ENCODE results near the gene NPAS1. TPM values are rescaled to one million over a fixed set of nuclear protein-coding genes. Genes with fewer than 3 reads are reported as not detected.

Gene NPAS1
- polyA plus RNA-seq, 3 donors, result not detected

GRCh38 chr19:47068876-47069406, 49.3 kb downstream of the NPAS1 start:
- no peaks in the 10 kb centered on the region for H3K4me1 ChIP-seq (ENCODE audit: control insufficient read depth in 1 of 2, insufficient read depth in 2 of 2, low read length in 2 of 2)
- WGBS (ENCODE audit: insufficient coverage), result 95% methylated on average over 14 of the region's 18 CpGs
- TF ChIP-seq CTCF (IDR thresholded peaks at IDR 0.05), result no peak
- Mint-ChIP-seq H3K9me3 (no peaks in the 10 kb centered on the region), H3K4me1 (no peaks in the 10 kb centered on the region), H3K27me3 (ENCODE audit: low read depth in 3 of 3) (peaks cover 0 to 2% (median 0%) of the 10 kb centered on the region in 3 donors), H3K27ac (peak overlapping the region in 1 of 7 donors; percentile 38), H3K36me3 (peaks cover 65 to 97% of the 10 kb centered on the region in 2 donors), H3K4me3 (no peak overlapping the region)
- H4K20me1 ChIP-seq (ENCODE audit: insufficient read depth, low read length), result peaks cover 67% of the 10 kb centered on the region
- H3K79me2 ChIP-seq (ENCODE audit: insufficient read depth, low read length), result peaks cover 9% of the 10 kb centered on the region
- H3K9ac ChIP-seq (ENCODE audit: insufficient read depth, low read length, poor library complexity, severe bottlenecking), result no peak overlapping the region
- H3K4me2 ChIP-seq (replicated peaks; ENCODE audit: extremely low read depth, low read length, poor library complexity, severe bottlenecking), result no peak overlapping the region
- no peak for DNase-seq
- H3K9me3 ChIP-seq (replicated peaks in 1 of 2; ENCODE audit: control insufficient read depth in 1 of 2, insufficient read depth in 1 of 2, low read length in 2 of 2), result no peaks in the 10 kb centered on the region
- H2AFZ ChIP-seq (ENCODE audit: insufficient read depth, low read depth, low read length, poor library complexity, severe bottlenecking), result no peak overlapping the region
- intact Hi-C loops (cut with micrococcal nuclease), result no loop called here
- H3K4me3 ChIP-seq (replicated peaks in 1 of 3; ENCODE audit: low read depth in 2 of 3, low read length in 3 of 3), result no peak overlapping the region
- no peaks in the 10 kb centered on the region for H3K27me3 ChIP-seq (ENCODE audit: control insufficient read depth in 2 of 2, insufficient read depth in 2 of 2, low read length in 2 of 2)
- no peak overlapping the region for H3K27ac ChIP-seq (ENCODE audit: low read depth in 1 of 2, low read length in 2 of 2)
- peaks cover 80 to 96% of the 10 kb centered on the region in 2 donors for H3K36me3 ChIP-seq (replicated peaks in 1 of 2; ENCODE audit: control insufficient read depth in 1 of 2, insufficient read depth in 2 of 2, low read length in 2 of 2)

DNA sequence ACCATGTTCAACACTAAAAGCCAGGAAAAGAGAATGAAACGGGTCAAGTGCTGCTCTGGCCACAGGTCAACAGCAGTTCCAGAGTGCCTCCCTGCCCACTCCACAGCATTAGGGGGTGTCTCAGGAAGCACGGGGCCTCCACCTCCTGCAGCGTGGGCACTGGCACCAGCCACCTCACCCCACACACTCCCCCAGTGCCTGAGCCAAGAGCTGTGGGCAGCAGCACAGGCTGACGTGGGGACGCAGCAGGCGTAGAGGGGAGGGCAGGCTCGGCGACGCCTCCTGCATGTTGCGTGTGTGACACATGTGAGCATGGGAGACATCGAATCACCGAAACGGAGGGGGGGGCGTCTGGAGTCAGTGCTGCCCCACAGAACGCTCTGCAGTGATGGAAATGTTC, 50.2 kb downstream of the NPAS1 start:
- H3K79me2 ChIP-seq (ENCODE audit: insufficient read depth, low read length), result peaks cover 17% of the 10 kb centered on the region
- H3K36me3 ChIP-seq (replicated peaks in 1 of 2; ENCODE audit: control insufficient read depth in 1 of 2, insufficient read depth in 2 of 2, low read length in 2 of 2), result peaks cover 80 to 99% of the 10 kb centered on the region in 2 donors
- intact Hi-C loops (cut with micrococcal nuclease), result no loop called here
- no peak overlapping the region for H2AFZ ChIP-seq (ENCODE audit: insufficient read depth, low read depth, low read length, poor library complexity, severe bottlenecking)
- H3K4me2 ChIP-seq (replicated peaks; ENCODE audit: extremely low read depth, low read length, poor library complexity, severe bottlenecking), result no peak overlapping the region
- TF ChIP-seq CTCF (IDR thresholded peaks at IDR 0.05), result no peak
- DNase-seq, result no peak
- H3K27ac ChIP-seq (ENCODE audit: low read depth in 1 of 2, low read length in 2 of 2), result no peak overlapping the region
- Mint-ChIP-seq H3K27me3 (ENCODE audit: low read depth in 3 of 3) (peaks cover 0 to 2% (median 0%) of the 10 kb centered on the region in 3 donors), H3K9me3 (no peaks in the 10 kb centered on the region), H3K4me1 (peaks cover 8% of the 10 kb centered on the region), H3K36me3 (peaks cover 66 to 95% of the 10 kb centered on the region in 2 donors), H3K27ac (no peak overlapping the region), H3K4me3 (no peak overlapping the region)
- H3K27me3 ChIP-seq (ENCODE audit: control insufficient read depth in 2 of 2, insufficient read depth in 2 of 2, low read length in 2 of 2), result no peaks in the 10 kb centered on the region
- H3K4me1 ChIP-seq (ENCODE audit: control insufficient read depth in 1 of 2, insufficient read depth in 2 of 2, low read length in 2 of 2), result peaks cover 4 to 5% of the 10 kb centered on the region in 2 donors
- H3K4me3 ChIP-seq (replicated peaks in 1 of 3; ENCODE audit: low read depth in 2 of 3, low read length in 3 of 3), result no peak overlapping the region
- no peak overlapping the region for H3K9ac ChIP-seq (ENCODE audit: insufficient read depth, low read length, poor library complexity, severe bottlenecking)
- peaks cover 68% of the 10 kb centered on the region for H4K20me1 ChIP-seq (ENCODE audit: insufficient read depth, low read length)
- 96% methylated on average over 12 of the region's 15 CpGs for WGBS (ENCODE audit: insufficient coverage)
- H3K9me3 ChIP-seq (replicated peaks in 1 of 2; ENCODE audit: control insufficient read depth in 1 of 2, insufficient read depth in 1 of 2, low read length in 2 of 2), result no peaks in the 10 kb centered on the region
